Stimulated activated naive CD4-positive, alpha-beta T cell treated with Interleukin-2 at 50 U/mL for 16 hours (primary cell): ENCODE measurements around the gene CCDC137.

Experiments
- DNase-seq: peaks from one replicate; lab custom pipeline; 2025; lab: John Stamatoyannopoulos, UW

Gene CCDC137

GRCh38 chr17:81715872-81716673 lies 49.5 kb downstream of the CCDC137 start:
- DNase-seq: no peak

- DNase-seq: no peak
Measured at GRCh38 chr17:81716674-81716996, 50.1 kb downstream of the CCDC137 start.

DNA sequence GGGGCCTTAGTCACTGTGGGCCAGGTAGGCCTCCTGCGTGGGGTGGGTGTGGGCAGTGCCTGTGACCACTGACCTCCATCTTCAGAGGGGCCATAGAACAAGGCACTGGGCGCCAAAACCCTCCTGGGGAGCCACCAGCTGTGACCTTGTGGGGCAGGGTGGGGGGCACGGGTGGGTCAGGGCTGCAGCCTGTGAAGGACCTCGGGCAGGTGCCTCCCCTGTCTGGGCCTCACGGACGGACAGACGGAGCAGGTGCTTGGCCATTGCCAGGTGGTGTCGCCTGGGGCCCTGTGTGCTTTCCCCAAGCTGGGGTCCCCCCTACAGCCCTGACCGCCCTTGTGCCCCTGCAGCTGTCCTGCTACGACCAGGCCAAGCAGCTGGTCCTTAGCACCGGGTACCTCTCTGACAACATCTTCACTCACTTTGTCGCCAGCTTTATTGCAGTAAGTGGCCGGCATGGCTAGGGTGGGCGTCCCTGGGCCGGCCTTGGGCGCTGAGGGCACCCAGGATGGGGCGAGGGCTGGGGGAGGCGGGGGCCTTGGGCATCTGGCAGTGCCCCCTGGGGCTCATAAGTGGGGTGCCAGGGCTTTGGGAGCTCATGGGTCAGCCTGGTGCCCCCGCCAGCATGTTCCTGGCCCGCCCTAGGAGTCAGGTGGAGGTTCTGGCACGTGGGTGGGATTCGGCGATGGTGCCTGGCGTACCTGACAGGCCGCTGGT lies 50.7 kb downstream of the CCDC137 start:
- DNase-seq: no peak

DNA sequence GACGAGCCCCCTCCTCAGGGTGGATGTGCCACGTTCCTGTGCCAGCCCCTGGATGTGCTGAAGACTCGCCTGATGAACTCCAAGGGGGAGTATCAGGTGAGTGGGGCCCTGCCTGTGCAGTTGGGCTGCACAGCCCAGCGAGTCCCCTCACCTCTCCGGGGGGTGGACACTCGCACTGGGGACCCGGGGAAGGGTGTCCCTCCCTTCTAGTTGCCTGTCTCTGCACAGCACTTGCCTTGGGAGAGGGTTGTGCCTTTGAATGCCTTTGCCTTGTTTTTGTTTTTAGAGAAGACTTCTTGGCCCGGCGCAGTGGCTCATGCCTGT lies 51.2 kb downstream of the CCDC137 start:
- DNase-seq: no peak

DNA sequence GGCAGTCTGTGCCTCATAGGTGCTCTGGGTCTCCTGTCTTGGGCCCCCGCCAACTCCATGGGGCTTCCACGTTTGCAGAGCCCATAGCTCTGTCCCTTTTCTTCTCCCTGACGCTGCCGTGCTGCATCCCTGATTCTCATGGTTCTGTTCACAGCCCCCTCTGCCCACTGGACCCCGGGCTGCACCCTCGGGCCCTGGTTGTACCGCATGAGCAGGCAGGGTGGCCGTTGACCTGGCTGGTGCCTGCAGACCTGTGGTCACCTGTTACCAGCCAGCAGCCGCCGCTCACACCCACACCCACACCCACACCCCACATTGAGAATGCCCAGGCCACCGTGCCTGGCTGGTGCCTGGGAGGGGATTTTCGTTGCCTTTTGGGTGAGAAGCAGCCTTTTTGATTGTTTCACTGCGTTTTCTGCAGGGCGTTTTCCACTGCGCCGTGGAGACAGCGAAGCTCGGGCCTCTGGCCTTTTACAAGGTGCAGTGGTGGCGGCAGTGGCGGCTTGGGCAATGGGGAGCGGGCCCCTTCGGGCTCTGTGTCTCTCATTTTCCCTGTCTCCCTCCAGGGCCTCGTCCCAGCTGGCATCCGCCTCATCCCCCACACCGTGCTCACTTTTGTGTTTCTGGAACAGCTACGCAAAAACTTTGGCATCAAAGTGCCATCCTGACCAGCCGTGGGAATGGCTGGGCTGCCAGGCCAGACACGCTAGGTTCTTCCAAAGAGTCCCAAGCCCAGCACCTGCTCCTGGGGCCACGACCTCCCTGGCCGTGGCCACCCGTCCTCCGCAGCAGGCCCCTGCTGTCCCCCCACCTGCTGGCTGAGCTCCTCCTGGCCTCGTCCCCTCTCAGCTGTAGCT lies 53.1 kb downstream of the CCDC137 start:
- DNase-seq: no peak

DNA sequence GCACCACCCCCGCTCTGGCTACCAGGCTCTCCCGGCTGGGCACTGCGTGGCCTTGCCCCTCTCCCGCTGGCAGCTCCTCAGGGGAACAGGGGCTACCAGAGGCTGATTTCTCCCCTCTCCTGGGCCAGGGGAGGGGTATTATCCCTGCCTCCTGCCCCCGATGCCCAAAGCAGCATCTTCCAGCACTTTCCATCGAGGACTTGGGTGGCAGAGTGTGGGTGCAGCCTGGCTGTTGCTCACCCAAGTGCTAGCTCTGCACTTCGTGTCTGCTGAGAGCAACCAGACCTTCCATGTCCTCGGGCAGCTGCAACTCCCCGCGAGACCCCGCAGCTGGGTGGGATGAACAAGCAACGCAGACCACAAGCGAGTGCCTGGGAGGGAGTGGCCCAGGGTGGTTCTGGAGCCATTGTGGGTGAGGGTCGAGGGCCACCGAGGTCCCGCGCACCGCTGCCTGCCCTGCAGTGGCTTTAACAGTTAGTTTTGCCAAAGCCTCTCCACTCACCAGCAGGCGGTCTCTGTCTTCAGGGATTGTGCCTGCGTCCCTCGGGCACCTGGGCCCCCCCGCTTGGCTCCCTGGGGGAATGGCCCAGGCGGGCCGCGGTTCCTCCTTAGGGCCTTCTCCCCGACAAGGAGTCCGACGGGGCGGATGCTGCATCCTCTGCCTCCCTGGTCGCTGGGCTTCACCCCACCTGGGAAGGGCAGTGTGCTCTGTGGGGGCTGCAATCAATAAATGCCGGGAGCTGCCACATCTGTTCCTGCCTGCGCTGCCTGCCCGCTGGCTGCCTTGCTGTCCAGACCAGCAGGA lies 53.9 kb downstream of the CCDC137 start:
- no peak for DNase-seq

DNA sequence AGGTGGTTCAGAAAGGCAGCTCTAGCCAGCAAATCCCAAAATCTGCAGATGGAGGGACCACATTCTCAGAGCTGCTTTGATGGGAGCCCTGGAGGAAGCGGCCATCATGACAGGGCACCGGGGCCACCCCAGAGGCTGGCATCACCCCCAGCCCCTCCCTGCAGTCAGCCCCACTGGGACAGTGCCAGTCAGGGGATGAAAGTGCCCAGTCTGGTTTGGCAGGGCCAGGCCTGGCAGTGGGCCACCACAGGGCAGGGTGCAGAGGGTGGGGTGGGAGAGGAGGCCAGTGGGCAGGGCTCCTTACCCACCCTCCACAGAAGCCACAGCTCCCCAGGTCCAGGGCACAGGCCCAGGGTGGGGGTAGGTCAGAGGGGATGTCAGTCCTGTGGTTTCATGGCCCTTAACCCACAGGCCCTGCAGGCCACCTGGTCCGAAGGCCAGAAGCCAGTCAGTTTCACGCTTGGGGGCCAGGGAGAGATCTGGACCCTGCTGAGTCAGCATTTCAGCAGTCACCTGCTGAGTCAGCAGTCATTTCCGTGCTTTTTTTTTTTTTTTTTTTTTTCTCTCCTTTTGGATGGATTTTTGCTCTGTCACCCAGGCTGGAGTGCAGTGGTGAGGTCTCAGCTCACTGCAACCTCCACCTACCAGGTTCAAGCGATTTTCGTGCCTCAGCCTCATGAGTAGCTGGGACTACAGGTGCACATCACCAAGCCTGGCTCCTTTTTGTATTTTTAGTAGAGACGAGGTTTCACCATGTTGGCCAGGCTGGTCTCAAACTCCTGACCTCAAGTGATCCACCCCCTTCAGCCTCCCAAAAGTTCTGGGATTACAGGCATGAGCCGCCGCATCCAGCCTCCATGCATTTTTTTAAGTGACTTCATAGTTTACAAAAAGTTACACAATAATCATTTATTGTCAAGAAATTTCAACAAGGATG lies 55.9 kb downstream of the CCDC137 start:
- no peak for DNase-seq
